Naive B cell (primary cell): ENCODE results near the gene SEC31B. TPM values are rescaled to one million over a fixed set of nuclear protein-coding genes. Genes with fewer than 3 reads are reported as not detected.

Source experiments
- ATAC-seq, 2 donors: fragments of 150-1000 bp; cut with Tn5 transposase; 2 replicates each; pipeline ENCODE4 v1.10.0; 2021; ENCODE audit warnings: low read depth in 2 of 2, mild to moderate bottlenecking in 2 of 2, moderate library complexity in 2 of 2
- DNase-seq: peaks from one replicate; pipeline ENCODE4 v3.0.0; 2022
- H3K27ac Mint-ChIP-seq, 6 donors: one replicate each; pipeline ENCODE4 v1.8.0; 2020 to 2022; ENCODE audit warnings: mild to moderate bottlenecking in 6 of 6, mixed read lengths in 6 of 6, moderate library complexity in 5 of 6, inconsistent platforms in 2 of 6
- H3K27me3 Mint-ChIP-seq, 3 donors: one replicate each; pipeline ENCODE4 v1.8.0; 2021 to 2022; ENCODE audit warnings: mixed read lengths in 3 of 3, mild to moderate bottlenecking in 1 of 3
- H3K36me3 Mint-ChIP-seq, 2 donors: one replicate each; pipeline ENCODE4 v1.8.0; 2020 to 2022; ENCODE audit warnings: mixed read lengths in 2 of 2, inconsistent platforms in 1 of 2, mild to moderate bottlenecking in 1 of 2
- H3K4me1 Mint-ChIP-seq, 3 donors: one replicate each; pipeline ENCODE4 v1.8.0; 2020 to 2022; ENCODE audit warnings: mixed read lengths in 3 of 3, inconsistent platforms in 1 of 3, mild to moderate bottlenecking in 1 of 3, moderate library complexity in 1 of 3
- H3K4me3 Mint-ChIP-seq, 8 donors: one replicate each; pipeline ENCODE4 v1.8.0; 2020 to 2022; ENCODE audit warnings: mild to moderate bottlenecking in 8 of 8, mixed read lengths in 8 of 8, moderate library complexity in 8 of 8, inconsistent platforms in 2 of 8
- H3K9me3 Mint-ChIP-seq, 7 donors: one replicate each; pipeline ENCODE4 v1.8.0; 2020 to 2022; ENCODE audit warnings: mixed read lengths in 7 of 7, mild to moderate bottlenecking in 5 of 7, inconsistent platforms in 2 of 7, moderate library complexity in 1 of 7
- polyA plus RNA-seq, 6 donors: library from polyadenylated mRNA; unstranded; fragments of 300-500 nt; fragmentation: Illumina TruSeq; gene quantifications; one replicate each; pipeline ENCODE4 v1.2.3, GENCODE V29; 2021; ENCODE audit warnings: low read depth in 6 of 6

The SEC31B gene, protein sequence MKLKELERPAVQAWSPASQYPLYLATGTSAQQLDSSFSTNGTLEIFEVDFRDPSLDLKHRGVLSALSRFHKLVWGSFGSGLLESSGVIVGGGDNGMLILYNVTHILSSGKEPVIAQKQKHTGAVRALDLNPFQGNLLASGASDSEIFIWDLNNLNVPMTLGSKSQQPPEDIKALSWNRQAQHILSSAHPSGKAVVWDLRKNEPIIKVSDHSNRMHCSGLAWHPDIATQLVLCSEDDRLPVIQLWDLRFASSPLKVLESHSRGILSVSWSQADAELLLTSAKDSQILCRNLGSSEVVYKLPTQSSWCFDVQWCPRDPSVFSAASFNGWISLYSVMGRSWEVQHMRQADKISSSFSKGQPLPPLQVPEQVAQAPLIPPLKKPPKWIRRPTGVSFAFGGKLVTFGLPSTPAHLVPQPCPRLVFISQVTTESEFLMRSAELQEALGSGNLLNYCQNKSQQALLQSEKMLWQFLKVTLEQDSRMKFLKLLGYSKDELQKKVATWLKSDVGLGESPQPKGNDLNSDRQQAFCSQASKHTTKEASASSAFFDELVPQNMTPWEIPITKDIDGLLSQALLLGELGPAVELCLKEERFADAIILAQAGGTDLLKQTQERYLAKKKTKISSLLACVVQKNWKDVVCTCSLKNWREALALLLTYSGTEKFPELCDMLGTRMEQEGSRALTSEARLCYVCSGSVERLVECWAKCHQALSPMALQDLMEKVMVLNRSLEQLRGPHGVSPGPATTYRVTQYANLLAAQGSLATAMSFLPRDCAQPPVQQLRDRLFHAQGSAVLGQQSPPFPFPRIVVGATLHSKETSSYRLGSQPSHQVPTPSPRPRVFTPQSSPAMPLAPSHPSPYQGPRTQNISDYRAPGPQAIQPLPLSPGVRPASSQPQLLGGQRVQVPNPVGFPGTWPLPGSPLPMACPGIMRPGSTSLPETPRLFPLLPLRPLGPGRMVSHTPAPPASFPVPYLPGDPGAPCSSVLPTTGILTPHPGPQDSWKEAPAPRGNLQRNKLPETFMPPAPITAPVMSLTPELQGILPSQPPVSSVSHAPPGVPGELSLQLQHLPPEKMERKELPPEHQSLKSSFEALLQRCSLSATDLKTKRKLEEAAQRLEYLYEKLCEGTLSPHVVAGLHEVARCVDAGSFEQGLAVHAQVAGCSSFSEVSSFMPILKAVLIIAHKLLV
- polyA plus RNA-seq: 1 to 10 TPM in 2 of 6 donors, under 1 TPM in 3, not detected in 1; 0.55 to 1.6 (median 0.83) TPM

GRCh38 chr10:100519311-100520051 is at the start of gene SEC31B:
Gene SEC31B (minus strand): TSS chr10:100519861. CDS start chr10:100516952, 2,909 bp downstream.
- peak in 1 of 2 donors; percentile 20 for ATAC-seq
- H3K4me3 Mint-ChIP-seq: peak within 1 kb of the TSS in 6 of 8 donors; percentile 50 to 64 (median 55)
- H3K27me3 Mint-ChIP-seq: peaks cover 12 to 20% (median 17%) of the 10 kb centered on the region in 3 donors
- peaks cover 7 to 12% (median 9%) of the 10 kb centered on the region in 3 donors for H3K4me1 Mint-ChIP-seq
- H3K36me3 Mint-ChIP-seq: peaks cover 11 to 14% of the 10 kb centered on the region in 2 donors
- no peak for DNase-seq
- peak within 1 kb of the TSS in 1 of 6 donors; percentile 57 for H3K27ac Mint-ChIP-seq
- H3K9me3 Mint-ChIP-seq: no peaks in the 10 kb centered on the region

GRCh38 chr10:100568912-100569311 is 49.3 kb upstream of the SEC31B start:
- peaks cover 11 to 32% (median 12%) of the 10 kb centered on the region in 3 donors for H3K27me3 Mint-ChIP-seq
- DNase-seq (no peak), ATAC-seq (no peak)
- peaks cover 0 to 6% of the 10 kb centered on the region in 2 donors for H3K36me3 Mint-ChIP-seq
- no peak overlapping the region for H3K4me3 Mint-ChIP-seq
- H3K9me3 Mint-ChIP-seq: no peaks in the 10 kb centered on the region
- no peak overlapping the region for H3K27ac Mint-ChIP-seq
- H3K4me1 Mint-ChIP-seq: peaks cover 0 to 4% (median 0%) of the 10 kb centered on the region in 3 donors

- H3K4me3 Mint-ChIP-seq: no peak overlapping the region
- DNase-seq (no peak), ATAC-seq (no peak)
- H3K27ac Mint-ChIP-seq: peak overlapping the region in 1 of 6 donors; percentile 32
- H3K27me3 Mint-ChIP-seq: peaks cover 4 to 36% (median 4%) of the 10 kb centered on the region in 3 donors
- H3K4me1 Mint-ChIP-seq: peaks cover 5 to 8% (median 6%) of the 10 kb centered on the region in 3 donors
- H3K9me3 Mint-ChIP-seq: no peaks in the 10 kb centered on the region
- H3K36me3 Mint-ChIP-seq: peaks cover 0 to 6% of the 10 kb centered on the region in 2 donors
Observed at GRCh38 chr10:100567826-100568225, 48.2 kb upstream of the SEC31B start.

DNA sequence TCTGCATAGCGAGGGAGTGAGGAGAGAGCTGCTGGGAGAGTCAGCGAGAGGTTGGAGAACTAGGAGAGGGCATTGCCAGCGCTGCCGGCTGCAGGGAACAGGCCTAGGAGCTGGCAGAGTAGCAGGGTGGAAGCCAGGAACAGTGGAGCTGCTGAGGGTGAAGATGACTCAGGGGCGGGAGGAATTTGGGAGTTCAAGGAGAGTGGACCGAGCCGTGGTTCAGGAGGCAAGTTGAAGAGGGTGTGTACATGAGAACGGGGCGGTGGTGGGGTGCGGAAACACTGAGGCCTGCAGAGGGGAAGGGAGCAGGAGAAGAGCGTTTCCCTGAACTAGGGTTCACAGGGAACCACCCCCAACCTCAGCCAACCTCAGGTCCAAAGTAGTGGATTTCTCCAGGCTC is 47.6 kb upstream of the SEC31B start:
- Mint-ChIP-seq H3K36me3 (peaks cover 0 to 6% of the 10 kb centered on the region in 2 donors), H3K4me3 (no peak overlapping the region), H3K27me3 (peaks cover 0 to 37% (median 1%) of the 10 kb centered on the region in 3 donors), H3K27ac (no peak overlapping the region), H3K4me1 (peaks cover 7 to 10% (median 7%) of the 10 kb centered on the region in 3 donors), H3K9me3 (no peaks in the 10 kb centered on the region)
- ATAC-seq: no peak
- no peak for DNase-seq

GRCh38 chr10:100566561-100566960 is 46.9 kb upstream of the SEC31B start:
- Mint-ChIP-seq H3K4me1 (peaks cover 10 to 14% (median 12%) of the 10 kb centered on the region in 3 donors), H3K27me3 (peaks cover 1 to 42% (median 8%) of the 10 kb centered on the region in 3 donors), H3K9me3 (no peaks in the 10 kb centered on the region), H3K27ac (no peak overlapping the region), H3K4me3 (no peak overlapping the region), H3K36me3 (peaks cover 0 to 6% of the 10 kb centered on the region in 2 donors)
- DNase-seq: no peak
- no peak for ATAC-seq

GRCh38 chr10:100565206-100565985 is 45.7 kb upstream of the SEC31B start:
- peaks cover 8 to 50% (median 14%) of the 10 kb centered on the region in 3 donors for H3K27me3 Mint-ChIP-seq
- ATAC-seq (no peak), DNase-seq (no peak)
- H3K27ac Mint-ChIP-seq: no peak overlapping the region
- no peaks in the 10 kb centered on the region for H3K9me3 Mint-ChIP-seq
- peaks cover 14 to 18% (median 14%) of the 10 kb centered on the region in 3 donors for H3K4me1 Mint-ChIP-seq
- H3K4me3 Mint-ChIP-seq: no peak overlapping the region
- peaks cover 0 to 6% of the 10 kb centered on the region in 2 donors for H3K36me3 Mint-ChIP-seq

DNA sequence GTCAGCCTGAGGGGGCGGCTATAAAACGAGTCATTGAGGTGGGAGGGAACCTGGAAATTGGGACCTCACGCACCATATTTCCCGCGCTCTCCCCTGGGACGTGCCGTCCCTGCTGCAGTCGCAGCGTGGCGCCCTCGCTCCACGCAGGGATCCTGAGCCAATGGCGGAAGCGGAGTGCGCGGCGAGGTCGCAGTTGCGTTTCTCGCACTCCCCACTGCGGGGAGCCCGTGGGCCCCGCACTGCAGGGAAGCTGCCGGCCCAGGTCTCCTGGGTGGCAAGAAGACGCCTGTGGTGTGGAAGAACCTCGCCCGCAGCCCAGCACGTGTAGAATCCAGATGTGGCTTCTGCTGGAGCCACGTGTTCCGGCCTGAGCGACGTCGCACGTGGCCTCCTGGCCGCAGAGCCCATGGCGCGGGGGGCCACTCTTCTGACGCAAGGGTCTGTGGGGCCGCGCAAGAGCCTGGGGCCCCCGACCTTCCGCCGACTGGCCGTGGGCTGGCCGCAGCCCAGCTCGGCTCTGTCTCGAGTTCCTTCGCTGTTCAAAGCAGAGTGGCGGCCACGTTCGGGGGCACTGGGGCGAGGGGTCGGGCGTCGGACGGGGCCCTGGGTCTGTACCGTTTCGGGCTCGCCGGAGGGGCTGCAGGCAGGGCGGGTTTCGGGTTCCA is 42.5 kb upstream of the SEC31B start:
- Mint-ChIP-seq H3K27me3 (peaks cover 8 to 49% (median 14%) of the 10 kb centered on the region in 3 donors), H3K4me1 (peaks cover 14 to 19% (median 18%) of the 10 kb centered on the region in 3 donors), H3K9me3 (no peaks in the 10 kb centered on the region), H3K36me3 (peaks cover 0 to 7% of the 10 kb centered on the region in 2 donors), H3K4me3 (peak overlapping the region; percentile 45 to 81 (median 54)), H3K27ac (no peak overlapping the region)
- ATAC-seq: peak; percentile 93
- DNase-seq: peak; percentile 65

- no peak for DNase-seq
- no peaks in the 10 kb centered on the region for H3K9me3 Mint-ChIP-seq
- H3K27ac Mint-ChIP-seq: no peak overlapping the region
- H3K27me3 Mint-ChIP-seq: peaks cover 8 to 39% (median 14%) of the 10 kb centered on the region in 3 donors
- H3K36me3 Mint-ChIP-seq: peaks cover 3 to 8% of the 10 kb centered on the region in 2 donors
- ATAC-seq: no peak
- H3K4me1 Mint-ChIP-seq: peaks cover 14 to 19% (median 18%) of the 10 kb centered on the region in 3 donors
- H3K4me3 Mint-ChIP-seq: peak overlapping the region in 3 of 8 donors; percentile 39 to 74 (median 52)
Observed at GRCh38 chr10:100561005-100561404, 41.3 kb upstream of the SEC31B start.

GRCh38 chr10:100560248-100560647 is 40.6 kb upstream of the SEC31B start:
- Mint-ChIP-seq H3K27me3 (peaks cover 8 to 33% (median 14%) of the 10 kb centered on the region in 3 donors), H3K27ac (peak overlapping the region in 1 of 6 donors; percentile 20), H3K4me1 (peaks cover 18 to 19% (median 18%) of the 10 kb centered on the region in 3 donors), H3K36me3 (peaks cover 6 to 8% of the 10 kb centered on the region in 2 donors), H3K4me3 (peak overlapping the region in 1 of 8 donors; percentile 39), H3K9me3 (no peaks in the 10 kb centered on the region)
- DNase-seq (no peak), ATAC-seq (no peak)

GRCh38 chr10:100554902-100555301 is 35.2 kb upstream of the SEC31B start:
- DNase-seq (no peak), ATAC-seq (no peak)
- no peak overlapping the region for H3K27ac Mint-ChIP-seq
- H3K4me1 Mint-ChIP-seq: peaks cover 20 to 27% (median 24%) of the 10 kb centered on the region in 3 donors
- no peak overlapping the region for H3K4me3 Mint-ChIP-seq
- peaks cover 6 to 10% of the 10 kb centered on the region in 2 donors for H3K36me3 Mint-ChIP-seq
- no peaks in the 10 kb centered on the region for H3K9me3 Mint-ChIP-seq
- no peaks in the 10 kb centered on the region for H3K27me3 Mint-ChIP-seq

GRCh38 chr10:100553929-100554328 is 34.3 kb upstream of the SEC31B start:
- H3K27me3 Mint-ChIP-seq: no peaks in the 10 kb centered on the region
- H3K4me3 Mint-ChIP-seq: peak overlapping the region in 1 of 8 donors; percentile 47
- no peaks in the 10 kb centered on the region for H3K9me3 Mint-ChIP-seq
- peaks cover 20 to 27% (median 25%) of the 10 kb centered on the region in 3 donors for H3K4me1 Mint-ChIP-seq
- peak overlapping the region in 2 of 6 donors; percentile 38 to 47 for H3K27ac Mint-ChIP-seq
- peaks cover 6 to 20% of the 10 kb centered on the region in 2 donors for H3K36me3 Mint-ChIP-seq
- ATAC-seq (peak; percentile 64 to 71), DNase-seq (no peak)
